ENCODE measurements around the gene TMEM45A. TPM values are rescaled to one million over a fixed set of nuclear protein-coding genes. Genes with fewer than 3 reads are reported as not detected.

The TMEM45A gene
- total and polyA plus RNA-seq, 2 donors (not counting 3 experiments of a cell fraction or from before 2014, with no cell fraction given): 5.6 to 8.6 TPM

GRCh38 chr3:100603469-100603868 lies 111.0 kb downstream of the TMEM45A start:
- H3K36me3 ChIP-seq (ENCODE audit: control insufficient read depth in 2 of 2, extremely low read depth in 1 of 2, insufficient read depth in 2 of 2, low read length in 2 of 2): no peaks in the 10 kb centered on the region
- no peak for FAIRE-seq
- TF ChIP-seq CTCF (IDR thresholded peaks at IDR 0.05; ENCODE audit: extremely low read depth in 1 of 2, insufficient read depth in 1 of 2, low read depth in 1 of 2, low read length in 2 of 2): peak; percentile 18 to 22
- TF ChIP-seq MYC (IDR thresholded peaks at IDR 0.05; ENCODE audit: low read depth, low read length): no peak
- H3K4me1 ChIP-seq (ENCODE audit: control insufficient read depth, extremely low read depth, insufficient read depth, low read length): no peaks in the 10 kb centered on the region
- DNase-seq (ENCODE audit: low read depth, low spot score): peak; percentile 13
- ChIA-PET CTCF (interaction anchor here (0.5 to 3.4 kb wide), 12 partner anchors 13 to 238 kb away, joined by 3 to 25 read pairs (median 4); no protein-coding TSS in a partner anchor), POLR2A (no interaction called here)
- no peak overlapping the region for H3K4me3 ChIP-seq (replicated peaks in 1 of 3; ENCODE audit: insufficient read depth in 1 of 3, low read depth in 1 of 3, low read length in 3 of 3)
- H3K9me3 ChIP-seq (replicated peaks; ENCODE audit: control insufficient read depth, insufficient read depth, low read length): no peaks in the 10 kb centered on the region
- H3K27me3 ChIP-seq (ENCODE audit: control insufficient read depth in 2 of 2, insufficient read depth in 2 of 2, low read length in 2 of 2): peaks cover 2 to 7% of the 10 kb centered on the region in 2 experiments
- dilution Hi-C loops (cut with MboI; ENCODE audit: extremely low pct_ligation_motif_present, low sequenced_read_pairs): no loop called here
- H3K4me2 ChIP-seq (ENCODE audit: insufficient read depth, low read length): no peak overlapping the region
- H3K9ac ChIP-seq (replicated peaks; ENCODE audit: extremely low read depth, insufficient read depth, low read length): no peak overlapping the region
- H3K79me2 ChIP-seq (ENCODE audit: control insufficient read depth, insufficient read depth, low read length): no peaks in the 10 kb centered on the region
- no peaks in the 10 kb centered on the region for H3K9me1 ChIP-seq (replicated peaks; ENCODE audit: control insufficient read depth, extremely low read depth, insufficient read depth, low read length)
- no peak overlapping the region for H2AFZ ChIP-seq (ENCODE audit: low read depth, low read length)
- intact Hi-C loops (cut with micrococcal nuclease): no loop called here
- no peak overlapping the region for H3K27ac ChIP-seq (ENCODE audit: insufficient read depth, low read depth, low read length)
- H4K20me1 ChIP-seq (replicated peaks; ENCODE audit: control insufficient read depth, extremely low read depth, insufficient read depth, low read length): no peaks in the 10 kb centered on the region
- no TSS peak for BruUV-seq (replicated peaks)

GRCh38 chr3:100605358-100605757 lies 112.9 kb downstream of the TMEM45A start:
- H4K20me1 ChIP-seq (replicated peaks; ENCODE audit: control insufficient read depth, extremely low read depth, insufficient read depth, low read length): no peaks in the 10 kb centered on the region
- H3K36me3 ChIP-seq (ENCODE audit: control insufficient read depth in 2 of 2, extremely low read depth in 1 of 2, insufficient read depth in 2 of 2, low read length in 2 of 2): no peaks in the 10 kb centered on the region
- ChIA-PET CTCF (interaction anchor here (3.4 kb wide), 1 partner anchor 15 kb away, joined by 25 read pairs; no protein-coding TSS in a partner anchor), POLR2A (no interaction called here)
- no TSS peak for BruUV-seq (replicated peaks)
- no peak overlapping the region for H3K27ac ChIP-seq (ENCODE audit: insufficient read depth, low read depth, low read length)
- intact Hi-C loops (cut with micrococcal nuclease) (no loop called here), dilution Hi-C loops (cut with MboI; ENCODE audit: extremely low pct_ligation_motif_present, low sequenced_read_pairs) (no loop called here)
- no peak overlapping the region for H3K4me3 ChIP-seq (replicated peaks in 1 of 3; ENCODE audit: insufficient read depth in 1 of 3, low read depth in 1 of 3, low read length in 3 of 3)
- peaks cover 6 to 15% of the 10 kb centered on the region in 2 experiments for H3K27me3 ChIP-seq (ENCODE audit: control insufficient read depth in 2 of 2, insufficient read depth in 2 of 2, low read length in 2 of 2)
- H2AFZ ChIP-seq (ENCODE audit: low read depth, low read length): no peak overlapping the region
- H3K9me1 ChIP-seq (replicated peaks; ENCODE audit: control insufficient read depth, extremely low read depth, insufficient read depth, low read length): no peaks in the 10 kb centered on the region
- no peak overlapping the region for H3K9ac ChIP-seq (replicated peaks; ENCODE audit: extremely low read depth, insufficient read depth, low read length)
- FAIRE-seq (no peak), DNase-seq (ENCODE audit: low read depth, low spot score) (no peak)
- H3K4me2 ChIP-seq (ENCODE audit: insufficient read depth, low read length): no peak overlapping the region
- no peak for TF ChIP-seq GATA2 (IDR thresholded peaks at IDR 0.05; ENCODE audit: insufficient read depth, insufficient read length, low read depth, low read length)
- no peak for TF ChIP-seq JUN (IDR thresholded peaks at IDR 0.05; ENCODE audit: borderline replicate concordance, insufficient read depth, insufficient read length, low read depth)
- TF ChIP-seq EZH2 (IDR thresholded peaks at IDR 0.05; ENCODE audit: borderline replicate concordance, low read depth, low read length, severe bottlenecking): no peak
- TF ChIP-seq POLR2A (IDR thresholded peaks at IDR 0.05; ENCODE audit: low read depth, low read length): no peak
- no peak for TF ChIP-seq MYC (IDR thresholded peaks at IDR 0.05; ENCODE audit: low read depth, low read length)
- TF ChIP-seq POLR2AphosphoS5 (IDR thresholded peaks at IDR 0.05; ENCODE audit: insufficient read depth, low read depth, low read length): no peak
- no peak for TF ChIP-seq FOS (IDR thresholded peaks at IDR 0.05; ENCODE audit: borderline replicate concordance, insufficient read depth, low read length)
- TF ChIP-seq CTCF (IDR thresholded peaks at IDR 0.05; ENCODE audit: extremely low read depth in 1 of 2, insufficient read depth in 1 of 2, low read depth in 1 of 2, low read length in 2 of 2): no peak
- TF ChIP-seq, protein P1, sequence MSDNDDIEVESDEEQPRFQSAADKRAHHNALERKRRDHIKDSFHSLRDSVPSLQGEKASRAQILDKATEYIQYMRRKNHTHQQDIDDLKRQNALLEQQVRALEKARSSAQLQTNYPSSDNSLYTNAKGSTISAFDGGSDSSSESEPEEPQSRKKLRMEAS (IDR thresholded peaks at IDR 0.05; ENCODE audit: insufficient read depth, insufficient read length): no peak
- no peaks in the 10 kb centered on the region for H3K79me2 ChIP-seq (ENCODE audit: control insufficient read depth, insufficient read depth, low read length)
- no peaks in the 10 kb centered on the region for H3K9me3 ChIP-seq (replicated peaks; ENCODE audit: control insufficient read depth, insufficient read depth, low read length)
- no peaks in the 10 kb centered on the region for H3K4me1 ChIP-seq (ENCODE audit: control insufficient read depth, extremely low read depth, insufficient read depth, low read length)
